Activated CD4-positive, alpha-beta memory T cell treated with anti-CD3 and anti-CD28 coated beads, Interleukin-2, amount 10 ng/mL, durations not matched to agents 7 days and 5 days (primary cell): Measurements from ENCODE around the gene SLC22A1. TPM values are rescaled to one million over a fixed set of nuclear protein-coding genes. Genes with fewer than 3 reads are reported as not detected.
"Not testable (repeated sequence)": the region's sequence is repeated elsewhere in the genome, so short reads cannot be mapped to it uniquely, and the experiment has no call there.

ENCODE experiments used
- CTCF ChIA-PET: fragments of 350-600 bp; sonication (Branson Sonifier 250); formaldehyde crosslinking; loops from one replicate; lab custom pipeline; 2021; ENCODE audit warnings: antibody characterized with exemption, inconsistent platforms; lab: Charles Lee
- POLR2A ChIA-PET: fragments of 350-600 bp; sonication (Branson Sonifier 250); formaldehyde crosslinking; loops from one replicate; lab custom pipeline; 2021; ENCODE audit warnings: antibody characterized with exemption; lab: Charles Lee
- DNase-seq: peaks from one replicate; pipeline ENCODE4 v3.0.0-alpha.2; 2020
- H3K27ac Mint-ChIP-seq: one replicate; pipeline ENCODE4 v1.8.0; 2021; ENCODE audit warnings: mild to moderate bottlenecking, mixed read lengths
- H3K27me3 Mint-ChIP-seq: one replicate; pipeline ENCODE4 v1.8.0; 2021; ENCODE audit warnings: mixed read lengths
- H3K36me3 Mint-ChIP-seq: one replicate; pipeline ENCODE4 v1.8.0; 2021; ENCODE audit warnings: low read depth, mixed read lengths
- H3K4me1 Mint-ChIP-seq: one replicate; pipeline ENCODE4 v1.8.0; 2021; ENCODE audit warnings: mixed read lengths
- H3K4me3 Mint-ChIP-seq: one replicate; pipeline ENCODE4 v1.8.0; 2021; ENCODE audit warnings: mild to moderate bottlenecking, mixed read lengths
- H3K9me3 Mint-ChIP-seq: one replicate; pipeline ENCODE4 v1.8.0; 2021; ENCODE audit warnings: mixed read lengths
- total RNA-seq, 2 experiments: library from RNA; stranded (reverse); gene quantifications; one replicate each; pipeline ENCODE4 v1.2.3, GENCODE V29; 2021

SLC22A1 gene
- total RNA-seq, 2 experiments from 2014 or later: 0.81 to 1.3 TPM

- Mint-ChIP-seq H3K4me1 (peaks cover 5% of the 10 kb centered on the region), H3K36me3 (peaks cover 20% of the 10 kb centered on the region), H3K9me3 (no peaks in the 10 kb centered on the region), H3K27me3 (no peaks in the 10 kb centered on the region), H3K4me3 (no peak overlapping the region), H3K27ac (no peak overlapping the region)
- CTCF ChIA-PET: interaction anchor here (1.0 kb wide), 1 partner anchor 23 kb away, joined by 3 read pairs; no protein-coding TSS in a partner anchor
- DNase-seq: no peak
- POLR2A ChIA-PET: no interaction called here
These were observed 6.2 kb upstream of the SLC22A1 start for GRCh38 chr6:160115421-160115820.

GRCh38 chr6:160116411-160116810 lies 5.2 kb upstream of the SLC22A1 start:
- no peak for DNase-seq
- no peaks in the 10 kb centered on the region for H3K27me3 Mint-ChIP-seq
- H3K27ac Mint-ChIP-seq: no peak overlapping the region
- ChIA-PET CTCF (no interaction called here), POLR2A (no interaction called here)
- H3K36me3 Mint-ChIP-seq: peaks cover 16% of the 10 kb centered on the region
- H3K9me3 Mint-ChIP-seq: no peaks in the 10 kb centered on the region
- H3K4me3 Mint-ChIP-seq: no peak overlapping the region
- no peaks in the 10 kb centered on the region for H3K4me1 Mint-ChIP-seq

GRCh38 chr6:160117137-160117536 lies 4.5 kb upstream of the SLC22A1 start:
- no peak overlapping the region for H3K4me3 Mint-ChIP-seq
- no peaks in the 10 kb centered on the region for H3K9me3 Mint-ChIP-seq
- H3K4me1 Mint-ChIP-seq: no peaks in the 10 kb centered on the region
- no peak for DNase-seq
- POLR2A ChIA-PET: no interaction called here
- H3K36me3 Mint-ChIP-seq: peaks cover 16% of the 10 kb centered on the region
- H3K27me3 Mint-ChIP-seq: no peaks in the 10 kb centered on the region
- CTCF ChIA-PET: no interaction called here
- no peak overlapping the region for H3K27ac Mint-ChIP-seq

DNA sequence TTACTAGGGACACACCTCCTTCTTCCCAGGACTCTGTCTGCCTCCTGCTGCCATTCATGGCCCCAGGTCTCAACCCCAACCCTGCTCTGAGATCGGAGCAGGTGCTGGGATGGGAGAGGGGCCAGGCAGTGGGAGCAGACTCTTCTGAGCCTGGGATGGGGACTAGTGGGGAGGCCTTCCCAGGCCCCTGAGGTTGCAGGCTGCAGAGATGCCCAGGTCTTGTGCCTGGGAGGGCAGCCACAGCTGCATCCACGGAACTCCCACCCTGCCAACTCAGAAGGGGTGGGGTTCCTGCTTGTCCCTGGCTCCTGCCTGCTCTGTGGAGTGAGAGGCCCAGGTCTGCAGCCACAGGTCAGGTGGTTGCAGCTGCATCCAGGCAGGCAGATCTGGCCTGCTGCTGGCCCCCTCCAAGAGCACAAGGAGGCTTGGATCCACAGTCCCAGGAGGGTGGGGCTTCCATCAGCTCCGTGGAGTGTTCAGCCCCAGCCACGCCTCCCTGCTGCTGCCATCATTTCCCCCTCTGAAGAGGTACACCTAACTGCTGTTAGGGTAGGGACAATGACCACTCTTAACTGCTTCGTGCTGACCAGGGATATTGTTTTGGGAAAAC lies 2.9 kb upstream of the SLC22A1 start:
- Mint-ChIP-seq H3K4me3 (no peak overlapping the region), H3K27ac (no peak overlapping the region), H3K9me3 (no peaks in the 10 kb centered on the region), H3K4me1 (no peaks in the 10 kb centered on the region), H3K36me3 (peaks cover 9% of the 10 kb centered on the region), H3K27me3 (no peaks in the 10 kb centered on the region)
- no peak for DNase-seq
- ChIA-PET POLR2A (no interaction called here), CTCF (interaction anchor here (0.6 to 1.7 kb wide), 3 partner anchors 9 to 345 kb away, joined by 3 to 4 read pairs (median 4); no protein-coding TSS in a partner anchor)

DNA sequence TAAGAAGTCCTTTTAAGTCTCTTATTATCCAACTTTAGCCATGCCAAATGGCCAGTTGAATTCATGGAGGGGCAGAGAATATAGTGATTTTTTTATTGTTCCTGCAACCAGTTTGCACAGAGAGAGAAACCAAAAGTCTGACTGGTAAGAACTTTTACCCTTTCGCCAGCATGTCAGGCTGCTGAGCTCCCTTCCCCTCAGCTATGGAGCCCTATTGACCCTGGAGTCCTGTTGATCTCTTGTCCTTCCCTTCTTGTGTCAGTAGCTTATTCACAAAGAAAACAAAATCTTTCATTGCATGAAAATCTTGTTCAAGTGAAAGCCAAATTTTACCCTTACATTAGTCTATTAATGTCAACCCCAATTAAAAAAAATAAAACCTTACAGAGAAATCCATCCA lies 1.5 kb upstream of the SLC22A1 start:
- ChIA-PET POLR2A (no interaction called here), CTCF (interaction anchor here (1.3 to 1.7 kb wide), 2 partner anchors 8 to 18 kb away, joined by 3 to 4 read pairs; no protein-coding TSS in a partner anchor)
- Mint-ChIP-seq H3K9me3 (no peaks in the 10 kb centered on the region), H3K36me3 (peaks cover 7% of the 10 kb centered on the region), H3K4me3 (no peak overlapping the region), H3K27me3 (no peaks in the 10 kb centered on the region), H3K27ac (no peak overlapping the region), H3K4me1 (no peaks in the 10 kb centered on the region)
- no peak for DNase-seq

DNA sequence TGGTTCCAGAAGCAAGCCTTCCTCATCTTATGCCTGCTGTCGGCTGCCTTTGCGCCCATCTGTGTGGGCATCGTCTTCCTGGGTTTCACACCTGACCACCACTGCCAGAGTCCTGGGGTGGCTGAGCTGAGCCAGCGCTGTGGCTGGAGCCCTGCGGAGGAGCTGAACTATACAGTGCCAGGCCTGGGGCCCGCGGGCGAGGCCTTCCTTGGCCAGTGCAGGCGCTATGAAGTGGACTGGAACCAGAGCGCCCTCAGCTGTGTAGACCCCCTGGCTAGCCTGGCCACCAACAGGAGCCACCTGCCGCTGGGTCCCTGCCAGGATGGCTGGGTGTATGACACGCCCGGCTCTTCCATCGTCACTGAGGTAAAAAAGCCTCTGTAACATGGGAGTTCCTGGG lies 366 bp downstream of the SLC22A1 start:
- H3K27ac Mint-ChIP-seq: no peak overlapping the region

GRCh38 chr6:160122744-160123143 lies 1.1 kb downstream of the SLC22A1 start:
- H3K4me3 Mint-ChIP-seq: no peak overlapping the region
- DNase-seq: no peak
- H3K27me3 Mint-ChIP-seq: no peaks in the 10 kb centered on the region
- H3K9me3 Mint-ChIP-seq: no peaks in the 10 kb centered on the region
- peaks cover 6% of the 10 kb centered on the region for H3K36me3 Mint-ChIP-seq
- no peak overlapping the region for H3K27ac Mint-ChIP-seq
- H3K4me1 Mint-ChIP-seq: no peaks in the 10 kb centered on the region
- CTCF ChIA-PET: no interaction called here
- POLR2A ChIA-PET: no interaction called here

More for the DNA sequence above, 366 bp downstream of the SLC22A1 start:
- no peak overlapping the region for H3K4me3 Mint-ChIP-seq
- CTCF ChIA-PET: no interaction called here
- peaks cover 7% of the 10 kb centered on the region for H3K36me3 Mint-ChIP-seq
- no peaks in the 10 kb centered on the region for H3K9me3 Mint-ChIP-seq
- POLR2A ChIA-PET: no interaction called here
- H3K27me3 Mint-ChIP-seq: no peaks in the 10 kb centered on the region
- no peak for DNase-seq
- H3K4me1 Mint-ChIP-seq: no peaks in the 10 kb centered on the region

DNA sequence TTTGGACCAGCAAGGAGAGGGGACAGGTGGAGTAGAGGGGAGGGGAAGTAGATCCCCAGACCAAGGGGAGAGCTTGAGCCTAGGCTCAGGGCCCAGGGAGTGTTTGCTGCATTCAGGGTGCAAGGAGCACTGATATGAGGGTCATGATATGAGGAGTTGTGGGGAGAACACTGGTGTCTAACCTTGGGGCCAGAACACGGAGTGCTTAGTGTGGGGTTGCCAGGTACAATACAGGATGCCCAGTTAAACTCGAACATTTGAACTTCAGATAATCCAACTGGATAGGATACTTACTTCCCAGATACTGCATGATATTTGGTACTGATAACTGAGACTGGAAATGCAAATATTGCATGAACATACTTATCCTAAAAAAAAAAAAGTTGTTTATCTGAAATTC lies 2.4 kb downstream of the SLC22A1 start:
- no peak for DNase-seq
- H3K27ac Mint-ChIP-seq: no peak overlapping the region
- POLR2A ChIA-PET: no interaction called here
- H3K36me3 Mint-ChIP-seq: peaks cover 3% of the 10 kb centered on the region
- no peaks in the 10 kb centered on the region for H3K9me3 Mint-ChIP-seq
- no peak overlapping the region for H3K4me3 Mint-ChIP-seq
- no peaks in the 10 kb centered on the region for H3K4me1 Mint-ChIP-seq
- CTCF ChIA-PET: no interaction called here
- no peaks in the 10 kb centered on the region for H3K27me3 Mint-ChIP-seq

GRCh38 chr6:160124605-160125004 lies 3.0 kb downstream of the SLC22A1 start:
- POLR2A ChIA-PET: no interaction called here
- Mint-ChIP-seq H3K9me3 (no peaks in the 10 kb centered on the region), H3K4me1 (peaks cover 2% of the 10 kb centered on the region), H3K27ac (no peak overlapping the region), H3K27me3 (no peaks in the 10 kb centered on the region), H3K36me3 (peaks cover under 1% of the 10 kb centered on the region), H3K4me3 (no peak overlapping the region)
- CTCF ChIA-PET: no interaction called here
- DNase-seq: no peak

GRCh38 chr6:160125105-160125504 lies 3.5 kb downstream of the SLC22A1 start:
- H3K4me3 Mint-ChIP-seq, H3K27me3 Mint-ChIP-seq, DNase-seq, CTCF ChIA-PET, H3K27ac Mint-ChIP-seq, POLR2A ChIA-PET, H3K4me1 Mint-ChIP-seq, H3K36me3 Mint-ChIP-seq, H3K9me3 Mint-ChIP-seq: not testable (repeated sequence)

- Mint-ChIP-seq H3K36me3 (no peaks in the 10 kb centered on the region), H3K4me3 (no peak overlapping the region), H3K4me1 (peaks cover 2% of the 10 kb centered on the region), H3K9me3 (no peaks in the 10 kb centered on the region), H3K27me3 (no peaks in the 10 kb centered on the region), H3K27ac (no peak overlapping the region)
- ChIA-PET POLR2A (no interaction called here), CTCF (interaction anchor here (0.7 kb wide), 1 partner anchor 8 kb away, joined by 3 read pairs; no protein-coding TSS in a partner anchor)
- no peak for DNase-seq
These were observed 5.9 kb downstream of the SLC22A1 start for GRCh38 chr6:160127270-160128124.

DNA sequence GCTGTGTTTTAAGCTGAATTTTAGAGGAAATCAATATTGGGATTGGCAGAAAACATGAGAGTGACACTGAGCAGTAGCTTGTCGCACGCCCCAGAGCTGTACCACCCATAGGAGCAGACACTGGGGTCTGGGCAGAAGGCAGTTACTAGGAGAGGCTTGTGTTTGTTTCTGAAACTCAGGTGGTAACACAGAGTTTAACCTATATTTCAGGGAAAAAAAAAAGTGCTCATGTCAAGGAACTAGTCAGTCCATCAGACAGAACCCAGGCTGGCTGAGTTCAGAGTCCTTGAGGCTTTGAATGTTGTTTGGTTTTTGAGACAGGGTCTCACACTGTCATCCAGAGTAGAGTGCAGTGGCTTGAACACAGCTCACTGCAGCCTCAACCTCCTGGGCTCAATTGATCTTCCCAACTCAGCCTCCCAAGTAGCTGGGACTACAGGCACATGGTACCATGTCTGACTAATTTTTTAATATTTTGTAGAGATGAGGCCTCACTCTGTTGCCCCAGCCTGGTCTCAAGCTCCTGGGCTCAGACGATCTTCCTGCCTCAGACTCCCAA lies 6.6 kb downstream of the SLC22A1 start:
- no peak overlapping the region for H3K4me3 Mint-ChIP-seq
- POLR2A ChIA-PET: no interaction called here
- H3K9me3 Mint-ChIP-seq: no peaks in the 10 kb centered on the region
- CTCF ChIA-PET: interaction anchor here (0.7 kb wide), 1 partner anchor 9 kb away, joined by 3 read pairs; no protein-coding TSS in a partner anchor
- H3K36me3 Mint-ChIP-seq: no peaks in the 10 kb centered on the region
- H3K4me1 Mint-ChIP-seq: peaks cover 2% of the 10 kb centered on the region
- no peaks in the 10 kb centered on the region for H3K27me3 Mint-ChIP-seq
- no peak for DNase-seq
- no peak overlapping the region for H3K27ac Mint-ChIP-seq

DNA sequence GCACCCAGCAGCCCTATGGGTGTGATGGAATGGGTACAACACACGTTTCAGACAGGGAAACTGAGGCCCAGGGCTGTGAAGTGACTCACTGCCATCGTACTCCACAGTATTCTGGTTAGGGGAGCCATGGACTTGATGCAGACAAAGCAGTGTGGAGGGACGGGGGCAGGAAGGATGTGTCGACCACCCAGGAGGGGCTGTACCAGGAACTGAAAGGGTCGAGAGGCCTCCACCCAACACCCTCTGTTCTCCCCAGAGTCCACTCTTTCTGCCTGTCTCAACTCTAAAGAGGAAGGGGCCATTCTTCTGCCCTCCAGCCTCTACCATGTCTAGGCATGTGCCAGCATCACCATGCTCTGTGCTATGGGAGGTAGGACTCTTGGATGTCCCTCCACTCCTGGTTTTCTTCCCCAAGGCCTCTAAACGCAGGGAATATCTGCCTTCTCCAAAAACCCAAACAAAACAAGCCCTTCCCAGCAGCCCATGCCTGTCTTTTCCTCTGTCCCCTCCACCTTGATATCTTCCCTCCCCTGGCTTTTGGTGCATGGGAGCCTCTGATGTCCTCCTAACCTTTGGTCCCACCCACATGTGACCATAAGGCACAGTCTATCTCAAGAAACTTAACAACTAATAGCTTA lies 7.4 kb downstream of the SLC22A1 start:
- H3K27ac Mint-ChIP-seq: no peak overlapping the region

More for the DNA sequence above, 7.4 kb downstream of the SLC22A1 start:
- no peak for DNase-seq
- Mint-ChIP-seq H3K9me3 (no peaks in the 10 kb centered on the region), H3K4me1 (peaks cover 2% of the 10 kb centered on the region), H3K4me3 (no peak overlapping the region), H3K36me3 (no peaks in the 10 kb centered on the region), H3K27me3 (no peaks in the 10 kb centered on the region)
- ChIA-PET CTCF (no interaction called here), POLR2A (no interaction called here)
